GM21515 (cell line): ENCODE data around the gene POTEC.
"Not testable (repeated sequence)": the region's sequence is repeated elsewhere in the genome, so short reads cannot be mapped to it uniquely, and the experiment has no call there.

Source experiments
- ATAC-seq: cut with Tn5 transposase; IDR thresholded peaks from one replicate; pipeline ENCODE4 v1.9.1; 2021; ENCODE audit not compliant: unreplicated experiment

The POTEC gene

GRCh38 chr18:14543446-14543964, at the start of gene POTEC:
POTEC (minus strand) TSS chr18:14543600; CDS start chr18:14543146, 454 bp downstream.
- ATAC-seq, result not testable (repeated sequence)

DNA sequence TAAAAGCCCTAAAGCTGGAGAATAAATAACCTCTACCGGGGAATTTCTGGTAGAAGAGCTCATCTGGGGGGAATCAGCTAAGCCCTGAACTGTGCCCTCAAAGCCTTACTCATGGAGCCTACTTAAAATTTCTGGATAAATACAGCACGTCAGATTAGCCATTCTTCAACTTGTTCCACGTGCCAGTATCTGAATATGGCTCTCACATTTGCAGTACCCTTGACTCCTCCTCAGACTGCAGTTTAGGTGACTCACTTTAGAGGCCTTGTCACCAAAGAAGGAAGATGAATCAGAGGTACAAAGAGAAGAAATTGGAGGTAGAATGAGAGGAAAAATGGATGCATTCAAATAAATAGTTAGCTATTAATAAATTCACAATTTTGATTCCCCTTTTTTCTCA, 34.6 kb upstream of the POTEC start:
- no peak for ATAC-seq

DNA sequence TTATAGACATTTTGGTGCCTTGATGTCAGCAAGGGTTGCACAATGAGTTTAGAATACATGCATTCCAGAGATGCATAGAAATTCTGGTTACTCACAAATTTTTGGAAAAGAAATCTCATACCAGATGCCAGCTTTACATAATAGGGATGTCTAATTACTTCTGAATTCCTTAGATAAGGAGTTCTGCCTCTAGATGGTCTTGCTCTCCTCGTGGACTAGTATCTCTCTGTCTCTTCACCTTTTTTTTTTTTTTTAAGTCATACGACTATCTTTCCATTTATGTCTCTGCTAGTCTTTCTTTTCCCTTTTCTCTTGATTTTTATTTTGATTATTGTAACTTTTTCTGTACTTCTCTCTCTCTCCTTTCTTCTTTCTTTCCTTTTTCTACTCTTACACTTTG, 16.1 kb upstream of the POTEC start:
- ATAC-seq, result not testable (repeated sequence)

- ATAC-seq, result not testable (repeated sequence)
Measured at GRCh38 chr18:14531659-14532058, 11.7 kb downstream of the POTEC start.

DNA sequence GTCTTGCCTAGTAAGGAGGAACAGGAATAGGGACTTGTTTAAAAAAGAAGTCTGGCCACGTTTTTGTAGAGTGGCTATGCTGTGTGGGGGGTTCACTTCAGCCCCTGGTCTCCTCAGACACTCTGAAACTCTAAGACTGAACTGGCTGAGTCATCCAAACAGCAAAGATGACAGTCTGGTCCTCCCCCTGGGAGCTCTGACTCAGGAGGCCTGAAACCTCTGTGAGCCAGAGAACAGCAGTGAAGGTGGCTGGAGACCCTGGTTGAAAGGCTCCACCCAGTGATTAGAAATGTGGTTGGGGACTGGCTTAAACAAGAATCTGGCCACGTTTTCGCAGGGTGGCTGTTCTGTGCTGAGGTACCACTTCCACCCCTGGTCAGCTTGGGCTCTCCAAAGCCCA, 32.7 kb downstream of the POTEC start:
- not testable (repeated sequence) for ATAC-seq

GRCh38 chr18:14503691-14504090, 39.7 kb downstream of the POTEC start:
- ATAC-seq, result not testable (repeated sequence)

- ATAC-seq, result not testable (repeated sequence)
Measured at GRCh38 chr18:14501894-14502293, 41.5 kb downstream of the POTEC start.

GRCh38 chr18:14489256-14490014, 54.0 kb downstream of the POTEC start:
- not testable (repeated sequence) for ATAC-seq

GRCh38 chr18:14488789-14489188, 54.6 kb downstream of the POTEC start:
- ATAC-seq, result not testable (repeated sequence)

- not testable (repeated sequence) for ATAC-seq
Measured at GRCh38 chr18:14486926-14487580, 56.3 kb downstream of the POTEC start.

DNA sequence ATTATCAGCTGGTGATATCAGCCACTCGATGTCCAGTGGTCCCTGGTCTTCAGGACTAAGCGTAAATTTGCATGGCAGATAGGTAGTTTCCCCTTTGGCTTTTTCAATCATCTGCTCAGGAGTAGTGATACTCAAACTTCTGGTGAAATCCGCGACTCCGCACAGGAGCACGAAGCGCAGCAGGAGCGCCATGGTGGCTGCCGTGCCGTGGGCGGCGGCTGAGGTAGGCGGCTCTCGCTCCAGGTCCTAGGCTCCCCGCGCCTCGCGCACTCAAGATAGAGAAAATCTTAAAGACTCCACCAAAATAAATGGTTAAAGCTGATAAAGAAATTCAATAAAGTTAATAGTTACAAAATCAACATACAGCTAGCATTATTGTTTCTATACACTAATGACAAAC, 64.3 kb downstream of the POTEC start:
- not testable (repeated sequence) for ATAC-seq

DNA sequence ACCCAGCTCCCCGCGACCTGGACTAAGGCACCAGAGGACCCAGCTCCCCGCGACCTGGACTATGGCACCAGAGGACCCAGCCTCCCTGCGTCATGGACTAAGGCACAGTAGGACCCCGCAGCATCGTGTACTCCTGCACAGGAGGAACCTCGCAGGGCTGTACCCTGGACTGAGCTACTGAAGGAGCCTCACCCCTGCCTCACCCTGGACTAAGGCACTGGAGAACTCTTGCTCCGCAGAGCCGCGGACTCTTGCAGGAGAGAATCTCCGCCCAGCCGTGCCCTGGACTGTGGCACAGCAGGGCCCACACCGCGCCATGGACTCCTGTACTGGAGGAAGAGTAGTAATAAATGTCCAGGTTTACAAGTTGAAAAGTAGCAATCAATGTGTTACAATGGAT, 67.9 kb downstream of the POTEC start:
- ATAC-seq, result not testable (repeated sequence)

GRCh38 chr18:14474752-14475151, 68.6 kb downstream of the POTEC start:
- not testable (repeated sequence) for ATAC-seq

DNA sequence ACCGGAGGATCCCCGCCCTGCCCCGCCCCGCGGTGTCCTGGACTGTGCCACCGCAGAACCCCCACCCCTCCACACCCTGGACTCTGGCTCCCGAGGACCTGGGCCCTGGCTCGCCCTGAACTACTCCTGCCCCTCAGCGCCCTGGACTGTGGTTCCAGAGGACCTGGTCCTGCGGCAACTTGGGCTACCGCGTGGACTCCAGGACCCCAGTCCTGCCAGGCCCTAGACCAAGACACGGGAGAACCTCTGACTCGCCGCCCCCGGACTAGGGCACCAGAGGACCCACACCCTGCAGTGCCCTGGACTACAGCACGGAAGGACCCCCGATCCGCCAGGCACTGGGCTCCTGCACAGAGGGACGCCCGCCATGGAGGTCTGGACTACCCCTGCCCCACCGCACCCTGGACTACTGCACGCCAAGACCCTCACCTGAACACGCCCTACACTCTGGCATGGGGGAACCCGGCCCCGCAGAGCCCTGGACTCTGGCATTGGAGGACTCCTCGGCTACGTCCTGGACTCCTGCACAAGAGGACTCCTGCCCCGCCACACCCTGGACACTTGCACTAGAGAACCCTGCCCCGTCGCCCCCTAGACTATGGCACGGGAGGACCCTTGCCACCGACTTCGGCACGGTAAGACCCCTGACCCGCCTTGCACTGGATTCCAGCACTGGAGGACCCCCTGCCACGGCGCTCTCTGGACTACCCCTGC, 69.2 kb downstream of the POTEC start:
- ATAC-seq, result not testable (repeated sequence)

- not testable (repeated sequence) for ATAC-seq
Measured at GRCh38 chr18:14473250-14474006, 70.0 kb downstream of the POTEC start.

DNA sequence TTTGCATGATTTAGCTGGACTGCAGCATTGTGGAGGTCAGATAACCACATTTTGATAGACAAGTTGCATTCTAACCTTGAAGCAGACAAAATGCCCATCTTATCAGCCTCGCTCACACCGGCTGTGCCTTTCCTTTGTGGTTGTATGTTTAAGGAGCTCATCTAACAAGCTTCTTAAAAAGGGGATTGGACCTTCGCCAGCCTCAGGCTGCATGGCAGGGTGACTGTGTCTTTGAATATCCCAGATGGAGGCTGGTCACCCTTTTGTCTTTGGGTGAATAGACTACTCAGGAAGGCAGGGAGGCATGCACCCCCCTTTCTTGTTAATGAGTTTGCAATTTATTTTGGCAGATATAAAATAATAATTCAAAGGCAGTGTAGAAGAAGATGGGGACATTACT, 72.1 kb downstream of the POTEC start:
- not testable (repeated sequence) for ATAC-seq

- not testable (repeated sequence) for ATAC-seq
Measured at GRCh38 chr18:14470446-14470845, 73.0 kb downstream of the POTEC start.

DNA sequence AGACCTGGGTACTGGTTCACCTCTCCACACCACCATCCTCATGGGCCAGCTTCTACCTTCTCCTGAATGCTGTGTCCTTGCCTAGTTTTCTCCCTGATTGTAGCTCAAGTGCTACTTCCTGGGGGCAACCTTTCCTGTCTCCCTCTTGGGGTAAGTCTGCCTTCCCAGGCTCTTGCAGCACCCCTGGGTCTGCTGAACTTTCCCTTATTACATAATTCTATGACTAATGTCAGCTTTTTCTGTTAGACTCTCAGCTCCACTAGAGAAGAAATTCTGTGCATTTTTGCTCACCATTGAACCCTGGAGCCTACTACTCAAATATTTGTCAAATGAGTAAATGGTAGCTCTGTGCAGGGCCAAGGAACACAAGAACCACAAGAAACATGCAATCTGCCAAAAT, 73.4 kb downstream of the POTEC start:
- not testable (repeated sequence) for ATAC-seq

GRCh38 chr18:14465989-14466388, 77.4 kb downstream of the POTEC start:
- ATAC-seq, result not testable (repeated sequence)
